PC-9 (cell line): ENCODE measurements around the gene RBM19. TPM values are rescaled to one million over a fixed set of nuclear protein-coding genes. Genes with fewer than 3 reads are reported as not detected.

ENCODE experiments used
- BruUV-seq: library from RNA; stranded (reverse); fragments of 400-500 nt; replicated peaks from 2 replicates; lab custom pipeline; 2021; lab: Mats Ljungman, UMichigan
- CTCF ChIA-PET: fragments of 300-600 bp; sonication (Branson Sonifier 250); formaldehyde crosslinking; loops from one replicate; lab custom pipeline; 2022; ENCODE audit warnings: antibody characterized with exemption; lab: Charles Lee
- POLR2A ChIA-PET: fragments of 300-600 bp; sonication (Branson Sonifier 250); formaldehyde crosslinking; loops from one replicate; lab custom pipeline; 2022; ENCODE audit warnings: antibody characterized with exemption; ENCODE audit not compliant: unreplicated experiment; lab: Charles Lee
- DNase-seq, 2 experiments: peaks; one replicate each; pipeline versions ENCODE4 v3.0.0 to v3.0.0-alpha.2; 2015 to 2022; ENCODE audit warnings: mixed read lengths in 1 of 2
- H2AFZ ChIP-seq: fragments of 200-600 bp; sonication (generic); 2 replicates; pipeline ENCODE4 v1.8.1; 2017; ENCODE audit warnings: antibody characterized with exemption
- H3F3A ChIP-seq: fragments of 200-600 bp; sonication (generic); 2 replicates; pipeline ENCODE4 v1.8.1; 2017; ENCODE audit warnings: antibody characterized with exemption, mild to moderate bottlenecking, low read depth; ENCODE audit not compliant: insufficient read depth
- H3K27ac ChIP-seq: fragments of 200-600 bp; sonication (generic); 2 replicates; pipeline ENCODE4 v1.6.1; 2016; ENCODE audit warnings: mixed run types
- H3K27me3 ChIP-seq: fragments of 200-600 bp; sonication (generic); 2 replicates; pipeline ENCODE4 v1.6.1; 2016; ENCODE audit warnings: low read depth, mixed run types; ENCODE audit not compliant: insufficient read depth
- H3K36me3 ChIP-seq: fragments of 200-600 bp; sonication (generic); 2 replicates; pipeline ENCODE4 v1.6.1; 2016; ENCODE audit warnings: low read depth, mixed run types
- H3K4me1 ChIP-seq: fragments of 200-600 bp; sonication (generic); replicated peaks from 2 replicates; pipeline ENCODE4 v1.6.1; 2016; ENCODE audit warnings: mixed run types; ENCODE audit not compliant: insufficient read depth
- H3K4me2 ChIP-seq: fragments of 200-600 bp; sonication (generic); 2 replicates; pipeline ENCODE4 v1.6.1; 2017; ENCODE audit warnings: mixed run types
- H3K4me3 ChIP-seq: fragments of 200-600 bp; sonication (generic); 2 replicates; pipeline ENCODE4 v1.6.1; 2016; ENCODE audit warnings: mixed run types
- H3K79me2 ChIP-seq: fragments of 200-600 bp; sonication (generic); 2 replicates; pipeline ENCODE4 v1.6.1; 2017; ENCODE audit warnings: low read depth, mixed run types
- H3K9me2 ChIP-seq: fragments of 200-600 bp; sonication (generic); 2 replicates; pipeline ENCODE4 v1.8.1; 2017; ENCODE audit warnings: mild to moderate bottlenecking; ENCODE audit not compliant: insufficient read depth
- H3K9me3 ChIP-seq: fragments of 200-600 bp; sonication (generic); 2 replicates; pipeline ENCODE4 v1.8.1; 2016; ENCODE audit warnings: low read depth; ENCODE audit not compliant: insufficient read depth
- H4K20me1 ChIP-seq: fragments of 200-600 bp; sonication (generic); 2 replicates; pipeline ENCODE4 v1.8.1; 2017; ENCODE audit not compliant: insufficient read depth
- EZH2 ChIP-seq: fragments of 200-600 bp; sonication (generic); IDR thresholded peaks from 2 replicates; pipeline ENCODE4 v1.8.0; 2017; ENCODE audit warnings: antibody characterized with exemption, low read depth
- intact Hi-C: fragments of 100-400 bp; cut with micrococcal nuclease; formaldehyde crosslinking; loops from one replicate; pipeline ENCODE4 v1.10.0; 2022; ENCODE audit not compliant: unreplicated experiment
- total RNA-seq: library from RNA; stranded (reverse); gene quantifications from 2 replicates; pipeline ENCODE4 v1.2.3, GENCODE V29; 2021
- TF ChIP-seq, protein P1 (sequence below): fragments of 200-600 bp; sonication (generic); conservative IDR thresholded peaks from 2 replicates; pipeline ENCODE4 v1.6.1; 2017; ENCODE audit warnings: mixed run types, antibody characterized with exemption, mild to moderate bottlenecking, moderate library complexity

Gene RBM19
- total RNA-seq, 1 experiment from 2014 or later: 23.8 TPM

DNA sequence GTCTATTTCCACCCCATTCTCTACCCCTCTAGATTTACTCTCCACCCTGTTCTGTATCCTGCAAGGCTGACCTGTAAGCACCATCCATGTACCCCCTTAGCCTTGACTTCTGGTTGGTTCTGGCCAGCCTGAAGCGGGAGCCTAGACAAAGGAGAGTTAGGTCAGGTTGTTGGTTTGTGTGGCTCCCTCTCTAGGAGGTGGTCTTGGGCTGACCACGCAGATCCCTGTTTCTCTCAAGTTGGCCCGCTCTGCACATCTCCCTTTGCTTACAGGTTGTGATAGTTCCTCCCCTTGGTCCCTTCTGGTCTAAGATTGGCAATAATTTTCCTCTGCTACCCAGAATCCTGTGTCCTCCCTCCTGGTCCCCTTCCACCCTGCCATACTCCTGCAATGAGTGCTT lies 38.3 kb upstream of the RBM19 start:
- TF ChIP-seq, protein P1, sequence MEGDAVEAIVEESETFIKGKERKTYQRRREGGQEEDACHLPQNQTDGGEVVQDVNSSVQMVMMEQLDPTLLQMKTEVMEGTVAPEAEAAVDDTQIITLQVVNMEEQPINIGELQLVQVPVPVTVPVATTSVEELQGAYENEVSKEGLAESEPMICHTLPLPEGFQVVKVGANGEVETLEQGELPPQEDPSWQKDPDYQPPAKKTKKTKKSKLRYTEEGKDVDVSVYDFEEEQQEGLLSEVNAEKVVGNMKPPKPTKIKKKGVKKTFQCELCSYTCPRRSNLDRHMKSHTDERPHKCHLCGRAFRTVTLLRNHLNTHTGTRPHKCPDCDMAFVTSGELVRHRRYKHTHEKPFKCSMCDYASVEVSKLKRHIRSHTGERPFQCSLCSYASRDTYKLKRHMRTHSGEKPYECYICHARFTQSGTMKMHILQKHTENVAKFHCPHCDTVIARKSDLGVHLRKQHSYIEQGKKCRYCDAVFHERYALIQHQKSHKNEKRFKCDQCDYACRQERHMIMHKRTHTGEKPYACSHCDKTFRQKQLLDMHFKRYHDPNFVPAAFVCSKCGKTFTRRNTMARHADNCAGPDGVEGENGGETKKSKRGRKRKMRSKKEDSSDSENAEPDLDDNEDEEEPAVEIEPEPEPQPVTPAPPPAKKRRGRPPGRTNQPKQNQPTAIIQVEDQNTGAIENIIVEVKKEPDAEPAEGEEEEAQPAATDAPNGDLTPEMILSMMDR: no peak
- no peak for TF ChIP-seq EZH2
- CTCF ChIA-PET: no interaction called here

DNA sequence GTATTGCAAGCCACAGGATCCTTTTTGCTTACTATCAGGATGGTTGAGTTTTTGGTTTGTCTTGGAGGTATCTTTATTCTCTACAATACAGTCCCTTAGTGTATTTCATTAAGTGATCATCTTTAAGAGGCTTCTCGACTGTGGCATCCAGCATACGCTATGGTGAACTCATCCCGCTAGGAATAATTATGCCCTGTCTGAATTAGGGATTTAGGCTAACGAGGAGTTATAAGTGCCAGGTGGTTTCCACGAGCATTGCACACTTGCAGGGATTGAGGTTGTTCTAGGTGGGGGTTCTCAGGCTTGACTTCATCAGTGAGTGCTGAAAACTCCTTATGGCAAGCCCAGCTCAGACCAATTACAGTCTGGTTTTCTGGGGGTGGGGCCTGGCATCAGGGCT lies 37.2 kb upstream of the RBM19 start:
- ChIA-PET POLR2A (no interaction called here), CTCF (no interaction called here)
- BruUV-seq: no TSS peak

More for the DNA sequence above, 38.3 kb upstream of the RBM19 start:
- Histone ChIP-seq H3K9me2 (no peaks in the 10 kb centered on the region), H3K27ac (no peak overlapping the region), H3K4me1 (no peaks in the 10 kb centered on the region), H3K27me3 (peaks cover 82% of the 10 kb centered on the region), H3F3A (no peaks in the 10 kb centered on the region), H3K4me3 (no peak overlapping the region), H3K79me2 (no peaks in the 10 kb centered on the region), H2AFZ (no peak overlapping the region), H3K36me3 (no peaks in the 10 kb centered on the region), H3K9me3 (no peaks in the 10 kb centered on the region), H3K4me2 (no peak overlapping the region), H4K20me1 (no peaks in the 10 kb centered on the region)
- DNase-seq: no peak
- intact Hi-C loops: no loop called here
- POLR2A ChIA-PET: no interaction called here
- BruUV-seq: no TSS peak

DNA sequence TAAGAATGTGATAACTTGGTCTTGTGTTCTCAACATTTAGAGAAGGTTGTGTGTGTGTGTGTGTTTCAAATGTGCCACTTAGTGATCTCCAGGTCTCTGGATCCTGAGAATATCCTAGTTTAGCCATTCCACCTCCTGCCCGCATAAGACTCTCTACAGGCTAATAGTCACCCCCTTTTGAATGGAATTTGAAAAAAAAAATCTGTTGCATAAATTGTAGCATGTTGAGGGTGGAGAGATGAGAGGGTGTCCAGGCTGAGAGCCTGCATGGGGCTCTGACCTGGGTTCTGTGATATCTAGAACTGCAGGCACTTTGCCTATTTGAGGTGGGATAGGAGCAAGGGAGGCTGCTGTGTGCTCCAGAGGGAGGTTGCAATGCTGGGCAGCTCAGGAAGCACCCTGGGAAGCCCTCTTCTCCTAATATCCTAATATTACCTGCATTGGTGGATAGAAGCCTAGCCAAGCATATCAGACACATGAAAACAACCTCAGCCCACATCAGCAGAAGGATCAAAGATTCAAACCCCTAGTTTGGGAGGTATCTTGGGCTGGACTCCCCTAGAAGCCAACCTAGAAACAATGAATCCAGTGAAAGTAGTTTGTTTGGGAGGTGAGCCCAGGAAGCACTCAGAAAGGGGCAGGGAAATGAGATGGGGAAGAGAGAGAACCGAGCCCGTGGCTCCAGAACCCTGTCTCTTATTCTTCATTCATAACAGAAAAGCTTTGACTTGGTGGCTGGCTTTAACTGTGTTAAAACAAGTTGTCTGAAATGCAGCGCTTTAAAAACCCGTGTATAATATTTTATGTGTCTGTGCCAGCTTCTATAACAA lies 35.6 kb upstream of the RBM19 start:
- CTCF ChIA-PET: no interaction called here
- no peaks in the 10 kb centered on the region for H3F3A ChIP-seq
- POLR2A ChIA-PET: no interaction called here
- no peak overlapping the region for H3K4me2 ChIP-seq
- no TSS peak for BruUV-seq
- no peak for DNase-seq
- H4K20me1 ChIP-seq: no peaks in the 10 kb centered on the region
- no peak overlapping the region for H3K27ac ChIP-seq
- H3K9me3 ChIP-seq: no peaks in the 10 kb centered on the region
- H3K9me2 ChIP-seq: no peaks in the 10 kb centered on the region
- H2AFZ ChIP-seq: no peak overlapping the region
- H3K27me3 ChIP-seq: peaks cover 87% of the 10 kb centered on the region
- no peak overlapping the region for H3K4me3 ChIP-seq
- TF ChIP-seq EZH2: no peak
- TF ChIP-seq, protein P1: no peak
- intact Hi-C loops: no loop called here
- no peaks in the 10 kb centered on the region for H3K79me2 ChIP-seq
- H3K4me1 ChIP-seq: no peaks in the 10 kb centered on the region
- no peaks in the 10 kb centered on the region for H3K36me3 ChIP-seq

More for the DNA sequence above, 37.2 kb upstream of the RBM19 start:
- Histone ChIP-seq H2AFZ (no peak overlapping the region), H4K20me1 (no peaks in the 10 kb centered on the region), H3F3A (no peaks in the 10 kb centered on the region), H3K9me3 (no peaks in the 10 kb centered on the region), H3K4me3 (no peak overlapping the region), H3K4me2 (no peak overlapping the region), H3K36me3 (no peaks in the 10 kb centered on the region), H3K4me1 (no peaks in the 10 kb centered on the region), H3K79me2 (no peaks in the 10 kb centered on the region), H3K27me3 (peaks cover 87% of the 10 kb centered on the region), H3K27ac (no peak overlapping the region), H3K9me2 (no peaks in the 10 kb centered on the region)
- TF ChIP-seq, protein P1: no peak
- no peak for TF ChIP-seq EZH2
- DNase-seq: no peak
- intact Hi-C loops: no loop called here
